Astrocyte of the cerebellum (primary cell): Measurements from ENCODE around the gene SHCBP1.
A peak's percentile ranks its signal among the peaks of the same experiment; 100 is the strongest.

Source experiments
- DNase-seq: peaks from one replicate; pipeline ENCODE4 v3.0.0-alpha.2; 2011; ENCODE audit warnings: low read depth
- H3K4me3 ChIP-seq: 2 replicates; pipeline ENCODE4 v1.5.1; 2011; ENCODE audit warnings: mild to moderate bottlenecking, low read depth, low read length, moderate library complexity
- CTCF ChIP-seq: IDR thresholded peaks from 2 replicates; pipeline ENCODE4 v1.5.1; 2012; ENCODE audit warnings: low read length, low read depth, moderate library complexity, mild to moderate bottlenecking; ENCODE audit errors: missing control alignments
- in situ Hi-C: cut with HindIII; loops from 2 replicates; pipeline ENCODE4 v1.10.0; 2017; ENCODE audit warnings: low sequenced_read_pairs

SHCBP1 gene, protein sequence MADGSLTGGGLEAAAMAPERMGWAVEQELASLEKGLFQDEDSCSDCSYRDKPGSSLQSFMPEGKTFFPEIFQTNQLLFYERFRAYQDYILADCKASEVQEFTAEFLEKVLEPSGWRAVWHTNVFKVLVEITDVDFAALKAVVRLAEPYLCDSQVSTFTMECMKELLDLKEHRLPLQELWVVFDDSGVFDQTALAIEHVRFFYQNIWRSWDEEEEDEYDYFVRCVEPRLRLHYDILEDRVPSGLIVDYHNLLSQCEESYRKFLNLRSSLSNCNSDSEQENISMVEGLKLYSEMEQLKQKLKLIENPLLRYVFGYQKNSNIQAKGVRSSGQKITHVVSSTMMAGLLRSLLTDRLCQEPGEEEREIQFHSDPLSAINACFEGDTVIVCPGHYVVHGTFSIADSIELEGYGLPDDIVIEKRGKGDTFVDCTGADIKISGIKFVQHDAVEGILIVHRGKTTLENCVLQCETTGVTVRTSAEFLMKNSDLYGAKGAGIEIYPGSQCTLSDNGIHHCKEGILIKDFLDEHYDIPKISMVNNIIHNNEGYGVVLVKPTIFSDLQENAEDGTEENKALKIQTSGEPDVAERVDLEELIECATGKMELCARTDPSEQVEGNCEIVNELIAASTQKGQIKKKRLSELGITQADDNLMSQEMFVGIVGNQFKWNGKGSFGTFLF

DNA sequence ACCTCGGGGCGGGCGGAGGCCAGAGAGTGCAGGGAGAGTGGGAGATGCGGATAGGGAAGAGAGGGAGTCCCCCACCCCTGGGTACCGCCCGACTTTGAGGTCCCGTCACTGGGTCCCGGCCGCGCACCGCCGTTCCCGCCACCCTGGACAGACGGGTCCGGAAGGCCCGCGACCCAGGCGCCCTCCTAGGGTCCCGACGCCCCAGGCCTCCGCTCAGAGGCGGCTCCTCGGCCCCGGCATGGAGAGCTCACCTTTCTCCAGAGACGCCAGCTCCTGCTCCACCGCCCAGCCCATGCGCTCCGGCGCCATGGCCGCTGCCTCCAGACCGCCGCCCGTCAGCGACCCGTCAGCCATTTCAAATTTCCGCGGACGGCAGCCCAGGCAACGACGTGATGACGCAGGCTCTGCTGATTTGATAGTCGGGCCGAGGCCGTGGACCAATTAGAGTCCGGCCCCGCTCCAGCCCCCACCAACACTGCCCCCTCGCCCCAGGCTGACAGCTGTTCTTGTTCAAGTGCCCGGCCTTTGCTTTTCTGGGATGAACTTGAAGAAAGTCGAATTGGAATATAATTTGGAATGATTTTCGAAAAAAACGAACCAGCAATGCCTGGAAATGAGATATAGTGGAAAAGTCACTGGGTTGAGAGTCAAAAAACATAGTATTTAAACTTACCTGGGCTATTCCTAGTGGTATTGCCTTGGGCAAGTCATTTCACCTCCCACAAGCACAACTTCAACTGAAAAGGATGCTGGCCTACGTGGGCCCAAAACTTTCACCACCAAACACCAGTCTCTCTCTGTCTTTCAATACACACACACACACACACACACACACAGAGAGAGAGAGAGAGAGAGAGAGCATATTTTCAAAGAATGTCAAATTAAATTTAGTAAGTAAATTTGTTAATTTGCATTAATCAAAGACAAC is at the start of gene SHCBP1:
SHCBP1 (minus strand) TSS at position 374 of the 928 bp plus-strand sequence; CDS start at position 354, 20 bp downstream.
- TF ChIP-seq CTCF: no peak
- in situ Hi-C loops: no loop called here
- H3K4me3 ChIP-seq: peak within 1 kb of the TSS; percentile 83
- peak; percentile 60 for DNase-seq

DNA sequence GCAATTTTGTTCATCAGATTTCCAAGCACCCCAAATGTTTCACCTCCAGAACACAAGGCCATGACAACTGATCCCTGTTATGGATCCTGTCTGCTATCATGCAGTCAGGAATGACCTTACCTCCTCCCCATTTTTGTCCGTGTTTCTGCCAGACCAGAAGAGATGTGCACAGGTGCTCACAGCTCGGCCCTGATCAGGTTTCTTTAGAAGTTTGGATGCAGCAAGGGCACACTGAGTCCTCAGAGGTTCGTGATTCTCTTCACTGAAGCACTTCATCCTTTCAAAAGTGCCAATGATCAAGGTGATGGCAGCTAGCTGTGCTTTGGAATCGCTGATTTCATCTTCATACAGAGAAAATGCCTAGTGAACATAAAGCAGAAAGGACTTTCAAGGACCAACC is 40.9 kb upstream of the SHCBP1 start:
- H3K4me3 ChIP-seq: no peak overlapping the region
- in situ Hi-C loops: no loop called here
- DNase-seq: no peak

DNA sequence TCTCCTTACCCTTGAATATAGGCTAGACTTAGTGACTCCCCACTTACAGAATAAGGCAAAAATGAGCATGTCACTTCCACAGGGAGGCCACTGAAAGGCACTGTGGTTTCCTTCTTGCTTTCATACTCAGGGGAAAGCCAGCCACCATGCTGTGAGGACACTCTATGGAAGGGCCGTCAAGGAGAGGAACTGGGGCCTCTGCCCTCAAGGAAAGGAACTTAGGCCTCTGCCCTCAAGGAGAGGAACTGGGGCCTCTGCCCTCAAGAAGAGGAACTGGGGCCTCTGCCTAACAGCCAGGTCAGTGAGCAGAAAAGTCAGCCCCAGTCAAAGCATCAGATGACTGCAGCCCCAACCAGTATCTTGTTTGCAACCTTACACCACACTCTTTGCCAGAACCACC is 37.7 kb upstream of the SHCBP1 start:
- H3K4me3 ChIP-seq: no peak overlapping the region
- no peak for DNase-seq
- in situ Hi-C loops: no loop called here
- no peak for TF ChIP-seq CTCF

More for the DNA sequence above, 40.9 kb upstream of the SHCBP1 start:
- no peak for TF ChIP-seq CTCF

DNA sequence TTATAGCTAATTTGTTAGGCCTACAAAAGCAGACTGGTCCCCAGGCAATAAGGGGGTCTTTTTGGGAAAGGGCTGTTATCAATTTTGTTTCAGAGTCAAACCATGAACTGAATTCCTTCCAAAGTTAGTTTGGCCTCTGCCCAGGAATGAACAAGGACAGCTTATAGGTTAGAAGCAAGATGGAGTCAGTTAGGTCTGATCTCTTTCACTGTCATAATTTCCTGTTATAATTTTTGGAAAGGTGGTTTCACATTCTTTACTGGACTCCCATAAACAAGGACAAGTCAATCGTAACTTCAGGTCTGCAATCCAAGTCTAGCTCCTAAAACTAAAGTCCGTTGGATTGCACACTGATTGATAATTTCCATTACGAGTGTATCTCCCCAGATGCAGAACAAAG is 30.1 kb upstream of the SHCBP1 start:
- TF ChIP-seq CTCF: no peak
- in situ Hi-C loops: no loop called here
- no peak overlapping the region for H3K4me3 ChIP-seq
- no peak for DNase-seq

DNA sequence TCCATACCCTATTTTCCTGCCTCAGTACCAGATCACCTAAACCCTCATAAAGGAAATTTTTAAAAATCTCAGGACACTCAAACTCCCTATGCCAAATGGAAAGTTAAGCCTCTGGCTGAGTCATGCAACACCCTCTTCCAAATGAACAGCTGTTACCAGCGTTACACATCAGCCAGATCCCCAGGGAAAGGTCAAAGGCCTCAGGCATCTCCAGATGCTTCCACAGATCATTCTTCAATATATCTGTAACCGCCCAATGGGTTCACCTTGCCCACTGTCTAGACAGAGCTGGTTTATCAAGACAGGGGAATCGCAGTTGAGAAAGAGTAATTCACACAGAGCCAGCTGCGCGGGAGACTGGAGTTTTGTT is 29.1 kb upstream of the SHCBP1 start:
- no peak for TF ChIP-seq CTCF
- DNase-seq: no peak
- no peak overlapping the region for H3K4me3 ChIP-seq
- in situ Hi-C loops: no loop called here

DNA sequence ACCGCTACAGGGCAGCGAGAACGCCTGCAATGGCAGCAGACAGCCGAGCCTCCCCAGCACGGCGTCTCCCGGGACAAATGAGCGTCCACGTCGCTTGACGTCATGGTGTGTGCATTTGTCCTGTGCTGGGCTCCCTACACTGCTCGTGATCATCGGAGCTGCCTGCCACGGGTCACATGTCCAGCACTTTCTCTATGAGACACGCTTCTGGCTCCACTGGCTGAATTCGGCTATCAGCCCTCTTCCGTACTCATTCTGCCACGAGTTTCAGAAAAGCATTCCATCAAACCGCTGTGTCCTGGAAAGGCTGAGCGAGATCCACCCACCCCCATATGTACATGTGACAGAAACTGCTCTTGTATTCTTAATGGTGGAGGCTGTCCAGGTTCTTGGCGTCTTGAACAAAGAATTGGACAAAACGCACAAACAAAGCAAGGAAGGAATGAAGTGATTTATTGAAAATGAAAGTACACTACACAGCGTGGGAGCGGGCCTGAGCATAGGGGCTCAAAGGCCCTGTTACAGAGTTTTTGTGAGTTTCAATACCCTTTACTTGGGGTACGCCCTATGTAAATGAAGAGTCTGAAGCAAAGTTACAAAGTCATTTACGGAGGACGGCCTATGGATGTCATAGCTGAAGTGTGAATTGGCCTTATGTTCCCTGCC is 28.5 kb upstream of the SHCBP1 start:
- TF ChIP-seq CTCF: no peak

More for the DNA sequence above, 28.5 kb upstream of the SHCBP1 start:
- no peak overlapping the region for H3K4me3 ChIP-seq
- DNase-seq: no peak
- in situ Hi-C loops: no loop called here
